HepG2 (cell line): Measurements from ENCODE around the gene SGCD. TPM values are rescaled to one million over a fixed set of nuclear protein-coding genes. Genes with fewer than 3 reads are reported as not detected.
A peak's percentile ranks its signal among the peaks of the same experiment; 100 is the strongest.

Experiments used
- ATAC-seq: fragments of 200-7000 bp; cut with Tn5 transposase; 3 replicates; pipeline ENCODE4 v1.9.1; 2020; ENCODE audit warnings: mild to moderate bottlenecking, moderate library complexity
- BruUV-seq: library from RNA; stranded (reverse); fragments of 400-500 nt; replicated peaks from 2 replicates; lab custom pipeline; 2021; lab: Mats Ljungman, UMichigan
- CTCF ChIA-PET: fragments of 300-600 bp; formaldehyde crosslinking; extraction: SDS; loops from one replicate; lab custom pipeline; 2021; ENCODE audit warnings: low total read pairs, inconsistent platforms, low intra/inter-chr PET ratio; lab: Yijun Ruan, JAX
- POLR2A ChIA-PET: fragments of 350-600 bp; sonication (Branson Sonifier 250); formaldehyde crosslinking; loops from one replicate; lab custom pipeline; 2020; ENCODE audit warnings: antibody characterized with exemption, inconsistent platforms; lab: Yijun Ruan, JAX
- DNase-seq: peaks from one replicate; pipeline ENCODE4 v3.0.0-alpha.2; 2015; ENCODE audit warnings: low spot score
- FAIRE-seq: peaks from 3 replicates; lab custom pipeline; 2011; peaks lifted over from hg19 to GRCh38; lab: Jason Lieb, UNC
- H2AFZ ChIP-seq: one replicate; pipeline ENCODE4 v1.6.1; 2011; ENCODE audit warnings: low read length, inconsistent platforms
- H3K27ac ChIP-seq: fragments of 300-600 bp; 3 replicates; pipeline ENCODE4 v1.8.0; 2011; ENCODE audit warnings: mixed run types, mild to moderate bottlenecking, mixed read lengths, low read length, inconsistent platforms; ENCODE audit not compliant: insufficient read depth; ENCODE audit errors: extremely low read length
- H3K27me3 ChIP-seq, 2 experiments: fragments of 200-600 bp in 1 of 2; 2 replicates in 1 of 2; 3 replicates in 1 of 2; pipeline versions ENCODE4 v1.6.0 to v1.8.0; 2011; ENCODE audit warnings: low read length in 2 of 2, mild to moderate bottlenecking in 2 of 2, moderate library complexity in 2 of 2, inconsistent platforms in 1 of 2; ENCODE audit not compliant: insufficient read depth in 2 of 2, control insufficient read depth in 1 of 2
- H3K36me3 ChIP-seq, 2 experiments: fragments of 200-600 bp in 1 of 2; replicated peaks in 1 of 2; 2 replicates in 1 of 2; 3 replicates in 1 of 2; pipeline versions ENCODE4 v1.5.1 to v1.8.0; 2011; ENCODE audit warnings: low read length in 2 of 2, inconsistent platforms in 1 of 2; ENCODE audit not compliant: insufficient read depth in 2 of 2, control insufficient read depth in 1 of 2
- H3K4me1 ChIP-seq: 2 replicates; pipeline ENCODE4 v1.5.1; 2012; ENCODE audit warnings: low read length, inconsistent platforms; ENCODE audit not compliant: insufficient read depth
- H3K4me2 ChIP-seq: 2 replicates; pipeline ENCODE4 v1.6.0; 2011; ENCODE audit warnings: low read depth, low read length, inconsistent platforms
- H3K4me3 ChIP-seq, 3 experiments: fragments of 200-600 bp in 1 of 3; sonication (generic), shearing (Covaris generic) in 1 of 3; replicated peaks in 1 of 3; 2 replicates each; pipeline ENCODE4 v1.5.1; 2011 to 2016; ENCODE audit warnings: low read length in 3 of 3, inconsistent platforms in 2 of 3, low read depth in 2 of 3, mild to moderate bottlenecking in 2 of 3, control low read depth in 1 of 3, mixed read lengths in 1 of 3; ENCODE audit not compliant: insufficient read depth in 1 of 3
- H3K79me2 ChIP-seq: one replicate; pipeline ENCODE4 v1.6.1; 2011; ENCODE audit warnings: low read length, inconsistent platforms; ENCODE audit not compliant: insufficient read depth
- H3K9ac ChIP-seq: 2 replicates; pipeline ENCODE4 v1.6.0; 2011; ENCODE audit warnings: mild to moderate bottlenecking, low read depth, low read length, inconsistent platforms; ENCODE audit not compliant: insufficient read depth
- H3K9me3 ChIP-seq: 2 replicates; pipeline ENCODE4 v1.5.1; 2012; ENCODE audit warnings: mild to moderate bottlenecking, low read length
- H4K20me1 ChIP-seq: 2 replicates; pipeline ENCODE4 v1.6.0; 2011; ENCODE audit warnings: inconsistent platforms, mild to moderate bottlenecking, low read length, moderate library complexity; ENCODE audit not compliant: insufficient read depth
- NFYC ChIP-seq: IDR thresholded peaks from 2 replicates; pipeline ENCODE4 v1.6.1; 2016; ENCODE audit warnings: missing genetic modification reagents, missing compliant biosample characterization
- SP140L ChIP-seq: sonication (generic); formaldehyde crosslinking; IDR thresholded peaks from 2 replicates; pipeline ENCODE4 v1.4.0; 2020; ENCODE audit warnings: missing genetic modification reagents, borderline replicate concordance
- SRY ChIP-seq: sonication (generic); formaldehyde crosslinking; IDR thresholded peaks from 2 replicates; pipeline ENCODE4 v1.8.0; 2022; ENCODE audit warnings: mild to moderate bottlenecking, missing genetic modification reagents
- STAG1 ChIP-seq: sonication (generic); formaldehyde crosslinking; IDR thresholded peaks from 2 replicates; pipeline ENCODE4 v1.4.0; 2020; ENCODE audit warnings: missing genetic modification reagents
- ZFYVE20 ChIP-seq: sonication (generic); formaldehyde crosslinking; IDR thresholded peaks from 2 replicates; pipeline ENCODE4 v1.8.0; 2023; ENCODE audit warnings: low read depth, mild to moderate bottlenecking, moderate library complexity, missing genetic modification reagents, borderline replicate concordance
- ZNF629 ChIP-seq: sonication (generic); formaldehyde crosslinking; conservative IDR thresholded peaks from 2 replicates; pipeline ENCODE4 v1.5.0; 2020; ENCODE audit warnings: missing genetic modification reagents
- ZNF775 ChIP-seq: sonication (generic); formaldehyde crosslinking; IDR thresholded peaks from 2 replicates; pipeline ENCODE4 v1.4.0; 2020; ENCODE audit warnings: missing genetic modification reagents, mild to moderate bottlenecking, moderate library complexity, borderline replicate concordance
- WGBS: methylation state at CpG from one replicate; pipeline ENCODE4 v1.1.6; 2017; ENCODE audit warnings: low lambda C conversion rate; 5-methylcytosine and 5-hydroxymethylcytosine counted together
- in situ Hi-C: cut with HindIII; loops from 2 replicates; pipeline ENCODE4 v1.10.0; 2017; ENCODE audit warnings: low pct_unique_long_range_greater_than_20kb; ENCODE audit not compliant: extremely low pct_ligation_motif_present
- intact Hi-C: fragments of 100-400 bp; cut with micrococcal nuclease; formaldehyde crosslinking; loops from one replicate; pipeline ENCODE4 v1.10.0; 2022; ENCODE audit not compliant: unreplicated experiment
- polyA plus RNA-seq, 8 experiments: library from polyadenylated mRNA; depleted of rRNA in 3 of 8; stranded (reverse) in 7 of 8; unstranded in 1 of 8; fragments of >200 nt; fragmentation: Illumina TruSeq in 4 of 8; extraction: Trizol in 4 of 8; gene quantifications; 2 replicates each; pipeline versions ENCODE4 v1.2.1 to v1.2.3, GENCODE V29; 2011 to 2016; ENCODE audit warnings: low read depth in 4 of 8, missing spikeins in 1 of 8, mixed read lengths in 1 of 8; ENCODE audit not compliant: insufficient read depth in 1 of 8
- total RNA-seq, 5 experiments: library from RNA; depleted of rRNA; stranded (reverse); fragments of >200 nt; fragmentation: Illumina TruSeq; extraction: Trizol; gene quantifications; 2 replicates each; pipeline ENCODE4 v1.2.3, GENCODE V29; 2016; ENCODE audit warnings: low read depth in 1 of 5
- TF ChIP-seq, protein P1 (sequence below): sonication (generic); formaldehyde crosslinking; IDR thresholded peaks from 2 replicates; pipeline ENCODE4 v1.5.0; 2020; ENCODE audit warnings: mild to moderate bottlenecking, missing genetic modification reagents
- TF ChIP-seq, protein P2 (sequence below): IDR thresholded peaks from 2 replicates; pipeline ENCODE4 v1.6.1; 2016; ENCODE audit warnings: low read depth
- TF ChIP-seq, protein P3 (sequence below): sonication (generic); formaldehyde crosslinking; IDR thresholded peaks from 2 replicates; pipeline ENCODE4 v1.5.0; 2020; ENCODE audit warnings: mild to moderate bottlenecking, missing genetic modification reagents, moderate library complexity

The SGCD gene
- total and polyA plus RNA-seq, 2 of the 13 experiments (the other 11 are each of a cell fraction or from before 2014, with no cell fraction given) = not detected

DNA sequence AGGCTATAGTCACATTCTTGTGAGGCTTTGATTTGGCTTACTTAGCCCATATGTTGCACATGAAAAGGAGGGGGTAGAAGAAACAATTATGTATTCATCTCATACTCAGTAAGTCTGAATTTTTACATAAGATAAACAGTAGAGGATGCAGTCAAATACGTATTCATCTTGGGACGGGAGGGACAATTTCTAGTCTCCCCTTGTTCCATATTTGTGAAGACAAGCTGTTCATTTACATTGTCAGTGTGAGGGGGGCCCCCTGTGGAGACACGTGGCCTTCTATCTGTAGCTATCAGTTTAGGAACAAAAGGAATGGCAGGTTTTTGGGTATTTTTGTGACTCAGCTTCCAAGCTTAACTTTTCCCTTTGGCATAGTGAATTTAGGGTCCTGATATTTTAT lies 474.0 kb downstream of the SGCD start:
- ChIA-PET POLR2A (no interaction called here), CTCF (no interaction called here)
- Histone ChIP-seq H3K9me3 (no peaks in the 10 kb centered on the region), H3K27ac (no peak overlapping the region), H3K4me1 (no peaks in the 10 kb centered on the region), H3K4me2 (no peak overlapping the region), H3K9ac (no peak overlapping the region), H3K36me3 (no peaks in the 10 kb centered on the region), H3K79me2 (no peaks in the 10 kb centered on the region), H3K4me3 (no peak overlapping the region), H2AFZ (no peak overlapping the region), H3K27me3 (no peaks in the 10 kb centered on the region; a peak in 1 of 5 replicates), H4K20me1 (no peaks in the 10 kb centered on the region)
- TF ChIP-seq, protein P1, sequence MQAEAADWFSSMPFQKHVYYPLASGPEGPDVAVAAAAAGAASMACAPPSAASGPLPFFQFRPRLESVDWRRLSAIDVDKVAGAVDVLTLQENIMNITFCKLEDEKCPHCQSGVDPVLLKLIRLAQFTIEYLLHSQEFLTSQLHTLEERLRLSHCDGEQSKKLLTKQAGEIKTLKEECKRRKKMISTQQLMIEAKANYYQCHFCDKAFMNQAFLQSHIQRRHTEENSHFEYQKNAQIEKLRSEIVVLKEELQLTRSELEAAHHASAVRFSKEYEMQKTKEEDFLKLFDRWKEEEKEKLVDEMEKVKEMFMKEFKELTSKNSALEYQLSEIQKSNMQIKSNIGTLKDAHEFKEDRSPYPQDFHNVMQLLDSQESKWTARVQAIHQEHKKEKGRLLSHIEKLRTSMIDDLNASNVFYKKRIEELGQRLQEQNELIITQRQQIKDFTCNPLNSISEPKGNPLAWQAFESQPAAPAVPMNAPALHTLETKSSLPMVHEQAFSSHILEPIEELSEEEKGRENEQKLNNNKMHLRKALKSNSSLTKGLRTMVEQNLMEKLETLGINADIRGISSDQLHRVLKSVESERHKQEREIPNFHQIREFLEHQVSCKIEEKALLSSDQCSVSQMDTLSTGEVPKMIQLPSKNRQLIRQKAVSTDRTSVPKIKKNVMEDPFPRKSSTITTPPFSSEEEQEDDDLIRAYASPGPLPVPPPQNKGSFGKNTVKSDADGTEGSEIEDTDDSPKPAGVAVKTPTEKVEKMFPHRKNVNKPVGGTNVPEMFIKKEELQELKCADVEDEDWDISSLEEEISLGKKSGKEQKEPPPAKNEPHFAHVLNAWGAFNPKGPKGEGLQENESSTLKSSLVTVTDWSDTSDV (CRISPR knock-in tag) = no peak
- TF ChIP-seq, protein P2, sequence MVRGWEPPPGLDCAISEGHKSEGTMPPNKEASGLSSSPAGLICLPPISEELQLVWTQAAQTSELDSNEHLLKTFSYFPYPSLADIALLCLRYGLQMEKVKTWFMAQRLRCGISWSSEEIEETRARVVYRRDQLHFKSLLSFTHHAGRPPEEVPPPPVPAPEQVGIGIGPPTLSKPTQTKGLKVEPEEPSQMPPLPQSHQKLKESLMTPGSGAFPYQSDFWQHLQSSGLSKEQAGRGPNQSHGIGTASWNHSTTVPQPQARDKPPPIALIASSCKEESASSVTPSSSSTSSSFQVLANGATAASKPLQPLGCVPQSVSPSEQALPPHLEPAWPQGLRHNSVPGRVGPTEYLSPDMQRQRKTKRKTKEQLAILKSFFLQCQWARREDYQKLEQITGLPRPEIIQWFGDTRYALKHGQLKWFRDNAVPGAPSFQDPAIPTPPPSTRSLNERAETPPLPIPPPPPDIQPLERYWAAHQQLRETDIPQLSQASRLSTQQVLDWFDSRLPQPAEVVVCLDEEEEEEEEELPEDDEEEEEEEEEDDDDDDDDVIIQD (CRISPR knock-in tag) = no peak
- TF ChIP-seq ZFYVE20 (CRISPR knock-in tag) (no peak), NFYC (CRISPR knock-in tag) (no peak), SRY (no peak), ZNF629 (CRISPR knock-in tag) (no peak), ZNF775 (no peak), STAG1 (CRISPR knock-in tag) (peak; percentile 20; the same call in 1 of the 2 replicates), SP140L (CRISPR knock-in tag) (no peak)
- TF ChIP-seq, protein P3, sequence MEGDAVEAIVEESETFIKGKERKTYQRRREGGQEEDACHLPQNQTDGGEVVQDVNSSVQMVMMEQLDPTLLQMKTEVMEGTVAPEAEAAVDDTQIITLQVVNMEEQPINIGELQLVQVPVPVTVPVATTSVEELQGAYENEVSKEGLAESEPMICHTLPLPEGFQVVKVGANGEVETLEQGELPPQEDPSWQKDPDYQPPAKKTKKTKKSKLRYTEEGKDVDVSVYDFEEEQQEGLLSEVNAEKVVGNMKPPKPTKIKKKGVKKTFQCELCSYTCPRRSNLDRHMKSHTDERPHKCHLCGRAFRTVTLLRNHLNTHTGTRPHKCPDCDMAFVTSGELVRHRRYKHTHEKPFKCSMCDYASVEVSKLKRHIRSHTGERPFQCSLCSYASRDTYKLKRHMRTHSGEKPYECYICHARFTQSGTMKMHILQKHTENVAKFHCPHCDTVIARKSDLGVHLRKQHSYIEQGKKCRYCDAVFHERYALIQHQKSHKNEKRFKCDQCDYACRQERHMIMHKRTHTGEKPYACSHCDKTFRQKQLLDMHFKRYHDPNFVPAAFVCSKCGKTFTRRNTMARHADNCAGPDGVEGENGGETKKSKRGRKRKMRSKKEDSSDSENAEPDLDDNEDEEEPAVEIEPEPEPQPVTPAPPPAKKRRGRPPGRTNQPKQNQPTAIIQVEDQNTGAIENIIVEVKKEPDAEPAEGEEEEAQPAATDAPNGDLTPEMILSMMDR (CRISPR knock-in tag) = 0 out of 2 replicates have a peak, but pooled peaks have one; percentile 10
- ATAC-seq (no peak), DNase-seq (no peak), FAIRE-seq (no peak)
- BruUV-seq = no TSS peak
- intact Hi-C loops = no loop called here
- in situ Hi-C loops = no loop called here
- 3% methylated on average over 3 of the region's 3 CpGs for WGBS
